B cell (primary cell): Measurements from ENCODE around the gene CNOT8. TPM values are rescaled to one million over a fixed set of nuclear protein-coding genes. Genes with fewer than 3 reads are reported as not detected.

Source experiments
- ATAC-seq: fragments of 200-7000 bp; cut with Tn5 transposase; one replicate; pipeline ENCODE4 v1.10.0; 2021; ENCODE audit warnings: low read depth, mild to moderate bottlenecking, moderate number of reproducible peaks, moderate library complexity
- CTCF ChIA-PET: fragments of 350-600 bp; sonication (Branson Sonifier 250); formaldehyde crosslinking; loops from one replicate; lab custom pipeline; 2021; ENCODE audit warnings: antibody characterized with exemption, inconsistent platforms; lab: Charles Lee
- POLR2A ChIA-PET: fragments of 350-600 bp; sonication (Branson Sonifier 250); formaldehyde crosslinking; loops from one replicate; lab custom pipeline; 2021; ENCODE audit warnings: antibody characterized with exemption; lab: Charles Lee
- DNase-seq: peaks from one replicate; pipeline ENCODE4 v3.0.0; 2013
- H2AFZ ChIP-seq: 2 replicates; pipeline ENCODE4 v1.6.1; 2012; ENCODE audit warnings: mild to moderate bottlenecking, low read depth, low read length; ENCODE audit not compliant: insufficient read depth, poor library complexity, severe bottlenecking
- H3K27ac ChIP-seq, 2 donors: 1 replicate in 1 of 2; 2 replicates in 1 of 2; pipeline ENCODE4 v1.5.1; 2012 to 2013; ENCODE audit warnings: low read length in 2 of 2, mild to moderate bottlenecking in 2 of 2, moderate library complexity in 1 of 2
- H3K27me3 ChIP-seq, 4 experiments: fragments of 200-600 bp in 1 of 4; sonication (generic) in 1 of 4; replicated peaks in 1 of 4; 1 replicate in 2 of 4; 2 replicates in 2 of 4; pipeline versions ENCODE4 v1.6.1 to v1.7.0; 2013 to 2016; ENCODE audit warnings: low read length in 3 of 4, mild to moderate bottlenecking in 2 of 4, mixed read lengths in 1 of 4, moderate library complexity in 1 of 4; ENCODE audit not compliant: insufficient read depth in 4 of 4, control insufficient read depth in 3 of 4; ENCODE audit errors: control extremely low read depth in 1 of 4
- H3K36me3 ChIP-seq, 2 experiments: replicated peaks in 1 of 2; 1 replicate in 1 of 2; 2 replicates in 1 of 2; pipeline versions ENCODE4 v1.6.1 to v1.7.1; 2013; ENCODE audit warnings: low read length in 1 of 2; ENCODE audit not compliant: insufficient read depth in 2 of 2, control insufficient read depth in 1 of 2; ENCODE audit errors: control extremely low read depth in 1 of 2, extremely low read depth in 1 of 2
- H3K4me1 ChIP-seq, 2 donors: fragments of 200-600 bp in 1 of 2; sonication (generic) in 1 of 2; 1 replicate in 1 of 2; 2 replicates in 1 of 2; pipeline versions ENCODE4 v1.5.1 to v1.6.1; 2013 to 2017; ENCODE audit warnings: low read length in 2 of 2; ENCODE audit not compliant: control insufficient read depth in 2 of 2, insufficient read depth in 2 of 2
- H3K4me2 ChIP-seq: replicated peaks from 2 replicates; pipeline ENCODE3; 2012; ENCODE audit warnings: mild to moderate bottlenecking, low read depth, low read length; ENCODE audit not compliant: poor library complexity, severe bottlenecking
- H3K4me3 ChIP-seq, 5 experiments: fragments of 200-600 bp in 1 of 5; sonication (generic) in 1 of 5; 1 replicate in 3 of 5; 2 replicates in 2 of 5; pipeline versions ENCODE4 v1.5.1 to v1.7.0; 2011 to 2016; ENCODE audit warnings: low read length in 4 of 5, mild to moderate bottlenecking in 4 of 5, low read depth in 2 of 5, control low read depth in 1 of 5, moderate library complexity in 1 of 5; ENCODE audit not compliant: insufficient read depth in 1 of 5; ENCODE audit errors: control extremely low read depth in 1 of 5, extremely low read depth in 1 of 5
- H3K79me2 ChIP-seq: fragments of 200-600 bp; sonication (generic); one replicate; pipeline ENCODE4 v1.6.0; 2016; ENCODE audit warnings: low read length; ENCODE audit not compliant: control insufficient read depth, insufficient read depth
- H3K9ac ChIP-seq: fragments of 200-600 bp; sonication (generic); 2 replicates; pipeline ENCODE4 v1.6.1; 2017; ENCODE audit warnings: mild to moderate bottlenecking, low read length, moderate library complexity
- H3K9me3 ChIP-seq, 3 donors: one replicate each; pipeline versions ENCODE4 v1.6.1 to v1.7.1; 2013; ENCODE audit warnings: low read length in 2 of 3; ENCODE audit not compliant: control insufficient read depth in 2 of 3, insufficient read depth in 1 of 3; ENCODE audit errors: control extremely low read depth in 1 of 3
- H4K20me1 ChIP-seq: 2 replicates; pipeline ENCODE4 v1.6.0; 2012; ENCODE audit warnings: mild to moderate bottlenecking, low read length; ENCODE audit not compliant: insufficient read depth, control insufficient read depth, poor library complexity, severe bottlenecking
- H3K27ac Mint-ChIP-seq: one replicate; pipeline ENCODE4 v1.8.0; 2021; ENCODE audit warnings: mixed read lengths
- H3K27me3 Mint-ChIP-seq: one replicate; pipeline ENCODE4 v1.8.0; 2021; ENCODE audit warnings: mixed read lengths
- H3K4me1 Mint-ChIP-seq: one replicate; pipeline ENCODE4 v1.8.0; 2021; ENCODE audit warnings: mixed read lengths
- H3K4me3 Mint-ChIP-seq: one replicate; pipeline ENCODE4 v1.8.0; 2021; ENCODE audit warnings: mixed read lengths
- H3K9me3 Mint-ChIP-seq: one replicate; pipeline ENCODE4 v1.8.0; 2022; ENCODE audit warnings: mixed read lengths; ENCODE audit not compliant: insufficient read depth
- CTCF ChIP-seq: fragments of 200-600 bp; IDR thresholded peaks from one replicate; pipeline ENCODE4 v1.8.0; 2022; ENCODE audit warnings: antibody characterized with exemption, mild to moderate bottlenecking
- EZH2 ChIP-seq: IDR thresholded peaks from 2 replicates; pipeline ENCODE4 v1.6.1; 2012; ENCODE audit warnings: borderline replicate concordance, low read depth, mild to moderate bottlenecking, moderate library complexity, low read length; ENCODE audit not compliant: insufficient read depth, poor library complexity, severe bottlenecking
- WGBS: methylation state at CpG from one replicate; pipeline ENCODE4 v1.1.5; 2013; ENCODE audit warnings: missing lambda C conversion rate; ENCODE audit not compliant: insufficient coverage; 5-methylcytosine and 5-hydroxymethylcytosine counted together
- intact Hi-C: fragments of 100-400 bp; cut with micrococcal nuclease; formaldehyde crosslinking; loops from one replicate; pipeline ENCODE4 v1.10.0; 2022
- polyA plus RNA-seq: library from polyadenylated mRNA; depleted of rRNA; stranded (reverse); fragments of >200 nt; gene quantifications from 2 replicates; pipeline ENCODE4 v1.2.3, GENCODE V29; 2012
- total RNA-seq, 2 donors: library from RNA; stranded (reverse); fragments of 120-200 nt in 1 of 2; gene quantifications; 1 replicate in 1 of 2; 2 replicates in 1 of 2; pipeline versions ENCODE4 v1.2.3 to v1.2.4, GENCODE V29; 2013 to 2022

CNOT8 gene
- total and polyA plus RNA-seq, 2 donors (not counting 1 experiment from before 2014, with no cell fraction given), result 58.5 to 78.6 TPM

- Mint-ChIP-seq H3K9me3 (no peaks in the 10 kb centered on the region), H3K27ac (peak overlapping the region; percentile 98), H3K4me1 (peaks cover 49% of the 10 kb centered on the region), H3K4me3 (peak overlapping the region; percentile 95), H3K27me3 (no peaks in the 10 kb centered on the region)
- H3K9ac ChIP-seq, result peak overlapping the region; percentile 93
- ATAC-seq (peak; percentile 8), DNase-seq (peak; percentile 73)
- no peaks in the 10 kb centered on the region for H3K9me3 ChIP-seq
- TF ChIP-seq EZH2 (no peak), CTCF (no peak)
- peak overlapping the region; percentile 79 to 100 (median 85) for H3K4me3 ChIP-seq
- no peaks in the 10 kb centered on the region for H3K27me3 ChIP-seq
- H2AFZ ChIP-seq, result peak overlapping the region; percentile 89
- H3K4me2 ChIP-seq, result peak overlapping the region; percentile 85
- whole genome bisulfite sequencing, result 0% methylated on average over 14 of the region's 26 CpGs
- ChIA-PET CTCF (no interaction called here), POLR2A (interaction anchor here (0.7 to 1.0 kb wide), 3 partner anchors 79 to 820 kb away, joined by 3 read pairs; partner anchors contain the start of genes FAM114A2, GEMIN5 and MFAP3)
- peak overlapping the region; percentile 98 to 99 for H3K27ac ChIP-seq
- H3K79me2 ChIP-seq, result peaks cover 61% of the 10 kb centered on the region
- H4K20me1 ChIP-seq, result peaks cover 30% of the 10 kb centered on the region
- intact Hi-C loops, result loop anchor here (1.0 to 2.0 kb wide), 4 partner anchors 79 to 414 kb away; partner anchors contain the start of genes GEMIN5 and SAP30L
- H3K4me1 ChIP-seq, result peaks cover 43 to 52% of the 10 kb centered on the region in 2 donors
- H3K36me3 ChIP-seq, result peaks cover 0 to 10% of the 10 kb centered on the region in 2 experiments
Observed at GRCh38 chr5:154858972-154859871, 795 bp downstream of the CNOT8 start.

GRCh38 chr5:154860123-154860522, 1.7 kb downstream of the CNOT8 start:
- peak overlapping the region; percentile 79 to 100 (median 85) for H3K4me3 ChIP-seq
- peak; percentile 21 for DNase-seq

More at GRCh38 chr5:154860123-154860522, 1.7 kb downstream of the CNOT8 start:
- ChIA-PET POLR2A (no interaction called here), CTCF (no interaction called here)
- peaks cover 54% of the 10 kb centered on the region for H3K4me1 Mint-ChIP-seq
- Histone ChIP-seq H3K4me2 (peak overlapping the region; percentile 85), H2AFZ (no peak overlapping the region), H4K20me1 (peaks cover 37% of the 10 kb centered on the region), H3K4me1 (peaks cover 46 to 54% of the 10 kb centered on the region in 2 donors), H3K36me3 (peaks cover 0 to 18% of the 10 kb centered on the region in 2 experiments), H3K27ac (peak overlapping the region; percentile 98 to 99), H3K9me3 (no peaks in the 10 kb centered on the region), H3K27me3 (no peaks in the 10 kb centered on the region), H3K9ac (peak overlapping the region; percentile 93), H3K79me2 (peaks cover 70% of the 10 kb centered on the region)
- WGBS, result 62% methylated on average over 5 of the region's 5 CpGs
- H3K27me3 Mint-ChIP-seq, result no peaks in the 10 kb centered on the region
- H3K27ac Mint-ChIP-seq, result peak overlapping the region; percentile 98
- H3K4me3 Mint-ChIP-seq, result peak overlapping the region; percentile 95
- ATAC-seq, result no peak
- no peaks in the 10 kb centered on the region for H3K9me3 Mint-ChIP-seq
- intact Hi-C loops, result no loop called here
- no peak for TF ChIP-seq CTCF
- TF ChIP-seq EZH2, result no peak
